Activated CD4-positive, CD25-positive, alpha-beta regulatory T cell treated with anti-CD3 and anti-CD28 coated beads, Interleukin-2, amount 50 U/mL, for 24 hours (primary cell): ENCODE results near the gene SSH2.
A peak's percentile ranks its signal among the peaks of the same experiment; 100 is the strongest.

Experiments
- ATAC-seq, 2 donors: fragments of 150-1000 bp; cut with Tn5 transposase; one replicate each; pipeline ENCODE4 v1.10.0; 2021; ENCODE audit warnings: mild to moderate bottlenecking in 1 of 2, moderate library complexity in 1 of 2

Gene SSH2

GRCh38 chr17:29771546-29771945, 158.5 kb downstream of the SSH2 start:
- no peak for ATAC-seq

- no peak for ATAC-seq
These were observed 160.8 kb downstream of the SSH2 start for GRCh38 chr17:29769225-29769624.

GRCh38 chr17:29766796-29767327, 163.2 kb downstream of the SSH2 start:
- no peak for ATAC-seq

- no peak for ATAC-seq
These were observed 165.3 kb downstream of the SSH2 start for GRCh38 chr17:29764748-29765147.

GRCh38 chr17:29764217-29764616, 165.8 kb downstream of the SSH2 start:
- no peak for ATAC-seq

- ATAC-seq, result no peak
These were observed 166.8 kb downstream of the SSH2 start for GRCh38 chr17:29763273-29763672.

- peak; percentile 92 to 93 for ATAC-seq
These were observed 168.8 kb downstream of the SSH2 start for GRCh38 chr17:29761040-29761761.

- ATAC-seq, result peak; percentile 63 to 67
These were observed 169.6 kb downstream of the SSH2 start for GRCh38 chr17:29760279-29761039.

GRCh38 chr17:29758255-29758654, 171.8 kb downstream of the SSH2 start:
- ATAC-seq, result no peak

GRCh38 chr17:29757788-29758187, 172.2 kb downstream of the SSH2 start:
- no peak for ATAC-seq

- ATAC-seq, result peak; percentile 62 to 70
These were observed 176.1 kb downstream of the SSH2 start for GRCh38 chr17:29753845-29754439.

- ATAC-seq, result peak; percentile 43 to 78
These were observed 180.8 kb downstream of the SSH2 start for GRCh38 chr17:29749045-29749825.

- ATAC-seq, result no peak
These were observed 181.6 kb downstream of the SSH2 start for GRCh38 chr17:29748400-29748799.

GRCh38 chr17:29747660-29748059, 182.4 kb downstream of the SSH2 start:
- ATAC-seq, result no peak

- ATAC-seq, result no peak
These were observed 183.4 kb downstream of the SSH2 start for GRCh38 chr17:29746669-29747068.

GRCh38 chr17:29744121-29744520, 185.9 kb downstream of the SSH2 start:
- ATAC-seq, result no peak

GRCh38 chr17:29742210-29742513, 187.9 kb downstream of the SSH2 start:
- ATAC-seq, result no peak

- no peak for ATAC-seq
These were observed 190.0 kb downstream of the SSH2 start for GRCh38 chr17:29740017-29740416.

- no peak for ATAC-seq
These were observed 195.4 kb downstream of the SSH2 start for GRCh38 chr17:29734640-29735039.

- ATAC-seq, result peak; percentile 21 to 72
These were observed 196.9 kb downstream of the SSH2 start for GRCh38 chr17:29733166-29733565.

- ATAC-seq, result no peak
These were observed 197.4 kb downstream of the SSH2 start for GRCh38 chr17:29732613-29733012.

- no peak for ATAC-seq
These were observed 197.8 kb downstream of the SSH2 start for GRCh38 chr17:29732209-29732608.

- ATAC-seq, result no peak
These were observed 198.5 kb downstream of the SSH2 start for GRCh38 chr17:29731589-29731929.
